Measurements from ENCODE around the gene FLVCR2.

- no peak for TF ChIP-seq EZH2 (IDR thresholded peaks at IDR 0.05)
- TF ChIP-seq POLR2AphosphoS5 (IDR thresholded peaks at IDR 0.05; ENCODE audit: borderline replicate concordance, low read depth, low read length) = no peak
Observed at GRCh38 chr14:75607044-75607443, 28.6 kb downstream of the FLVCR2 start.

Measured in SK-N-MC (cell line).